ENCODE data around the gene HAUS8. TPM values are rescaled to one million over a fixed set of nuclear protein-coding genes. Genes with fewer than 3 reads are reported as not detected.

Gene HAUS8
- total and polyA plus RNA-seq, 9 of the 15 experiments (the other 6 are each of a cell fraction or from before 2014, with no cell fraction given): 20.5 to 53.2 (median 36.0) TPM

DNA sequence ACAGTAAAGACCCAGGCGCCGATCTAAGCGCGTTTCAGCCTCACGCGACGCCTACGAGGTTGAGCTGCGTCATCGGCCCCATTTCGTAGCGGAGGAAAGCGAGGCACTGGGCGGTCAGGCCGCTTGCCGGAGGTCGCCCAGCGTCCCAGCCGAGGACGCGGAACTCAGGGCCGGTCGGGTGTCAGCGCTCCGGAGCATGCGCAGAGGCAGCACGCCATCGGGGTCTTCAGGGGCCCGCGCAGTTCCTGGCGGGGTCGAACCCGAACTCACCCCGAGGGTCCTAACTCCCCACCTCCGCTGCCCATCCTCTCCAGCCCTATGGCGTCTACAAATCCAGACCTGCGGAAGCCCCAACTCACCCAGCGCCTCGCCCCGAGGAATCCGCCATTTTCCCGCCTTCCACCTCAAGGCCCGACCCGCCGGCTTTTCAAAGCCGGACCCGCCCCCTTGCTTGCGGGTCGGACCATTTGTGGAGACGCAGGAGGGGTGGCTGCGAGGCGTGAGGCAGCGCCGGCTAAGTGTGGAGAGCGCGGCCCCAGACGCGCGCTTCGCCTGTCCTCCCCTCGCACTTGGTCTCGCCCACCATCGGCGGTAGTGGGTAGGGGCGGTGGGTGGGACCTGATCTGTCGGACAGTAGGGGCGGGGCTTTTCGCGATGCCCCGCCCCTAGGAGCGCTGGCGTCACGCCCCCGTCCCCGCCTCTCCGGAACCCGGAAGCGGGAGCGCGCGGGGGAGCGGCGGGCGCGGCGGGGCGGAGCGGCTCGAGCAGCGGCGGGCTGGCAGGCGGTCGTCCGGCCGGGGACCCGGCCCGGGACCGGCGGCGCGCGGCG lies at the start of gene HAUS8, which contains the start of gene MYO9B (continued):
- TF ChIP-seq BRCA1 (IDR thresholded peaks at IDR 0.05) (no peak), BRCA1 (CRISPR knock-in tag; IDR thresholded peaks at IDR 0.05) (no peak), ZNF24 (IDR thresholded peaks at IDR 0.05) (no peak), EHMT2 (IDR thresholded peaks at IDR 0.05) (no peak), BMI1 (IDR thresholded peaks at IDR 0.05; ENCODE audit: low read length) (no peak), NELFE (IDR thresholded peaks at IDR 0.05; ENCODE audit: insufficient read depth, insufficient read length) (no peak), PHF8 (IDR thresholded peaks at IDR 0.05; ENCODE audit: borderline replicate concordance, low read length) (peak; percentile 81; the same call in 1 of the 2 replicates), HNRNPL (IDR thresholded peaks at IDR 0.05; ENCODE audit: low read depth, low read length) (no peak), FOSL1 (tag; conservative IDR thresholded peaks at IDR 0.05) (peak; percentile 48), PHTF2 (CRISPR knock-in tag; IDR thresholded peaks at IDR 0.05) (no peak), ZC3H4 (CRISPR knock-in tag; IDR thresholded peaks at IDR 0.05; ENCODE audit: borderline replicate concordance) (no peak), FOXM1 (IDR thresholded peaks at IDR 0.05; ENCODE audit: low read depth) (peak; percentile 83), FOXM1 (CRISPR knock-in tag; IDR thresholded peaks at IDR 0.05; ENCODE audit: low read depth) (0 out of 2 replicates have a peak, but pooled peaks have one; percentile 46), ZNF239 (CRISPR knock-in tag; IDR thresholded peaks at IDR 0.05) (no peak), ZNF124 (CRISPR knock-in tag; IDR thresholded peaks at IDR 0.05) (no peak), KLF1 (tag; IDR thresholded peaks at IDR 0.05) (peak; percentile 17; the same call in 1 of the 2 replicates), PHB2 (IDR thresholded peaks at IDR 0.05; ENCODE audit: low read depth) (no peak), SMAD4 (CRISPR knock-in tag; conservative IDR thresholded peaks at IDR 0.05) (no peak; the same call in 1 of the 2 replicates)
- TF ChIP-seq, protein P1, sequence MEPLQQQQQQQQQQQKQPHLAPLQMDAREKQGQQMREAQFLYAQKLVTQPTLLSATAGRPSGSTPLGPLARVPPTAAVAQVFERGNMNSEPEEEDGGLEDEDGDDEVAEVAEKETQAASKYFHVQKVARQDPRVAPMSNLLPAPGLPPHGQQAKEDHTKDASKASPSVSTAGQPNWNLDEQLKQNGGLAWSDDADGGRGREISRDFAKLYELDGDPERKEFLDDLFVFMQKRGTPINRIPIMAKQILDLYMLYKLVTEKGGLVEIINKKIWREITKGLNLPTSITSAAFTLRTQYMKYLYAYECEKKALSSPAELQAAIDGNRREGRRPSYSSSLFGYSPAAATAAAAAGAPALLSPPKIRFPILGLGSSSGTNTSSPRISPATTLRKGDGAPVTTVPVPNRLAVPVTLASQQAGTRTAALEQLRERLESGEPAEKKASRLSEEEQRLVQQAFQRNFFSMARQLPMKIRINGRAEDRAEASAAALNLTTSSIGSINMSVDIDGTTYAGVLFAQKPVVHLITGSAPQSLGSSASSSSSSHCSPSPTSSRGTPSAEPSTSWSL (CRISPR knock-in tag; IDR thresholded peaks at IDR 0.05; ENCODE audit: borderline replicate concordance): no peak
- TF ChIP-seq, protein P2, sequence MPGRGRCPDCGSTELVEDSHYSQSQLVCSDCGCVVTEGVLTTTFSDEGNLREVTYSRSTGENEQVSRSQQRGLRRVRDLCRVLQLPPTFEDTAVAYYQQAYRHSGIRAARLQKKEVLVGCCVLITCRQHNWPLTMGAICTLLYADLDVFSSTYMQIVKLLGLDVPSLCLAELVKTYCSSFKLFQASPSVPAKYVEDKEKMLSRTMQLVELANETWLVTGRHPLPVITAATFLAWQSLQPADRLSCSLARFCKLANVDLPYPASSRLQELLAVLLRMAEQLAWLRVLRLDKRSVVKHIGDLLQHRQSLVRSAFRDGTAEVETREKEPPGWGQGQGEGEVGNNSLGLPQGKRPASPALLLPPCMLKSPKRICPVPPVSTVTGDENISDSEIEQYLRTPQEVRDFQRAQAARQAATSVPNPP (IDR thresholded peaks at IDR 0.05; ENCODE audit: borderline replicate concordance, insufficient read depth, insufficient read length): no peak
- TF ChIP-seq, protein P3, sequence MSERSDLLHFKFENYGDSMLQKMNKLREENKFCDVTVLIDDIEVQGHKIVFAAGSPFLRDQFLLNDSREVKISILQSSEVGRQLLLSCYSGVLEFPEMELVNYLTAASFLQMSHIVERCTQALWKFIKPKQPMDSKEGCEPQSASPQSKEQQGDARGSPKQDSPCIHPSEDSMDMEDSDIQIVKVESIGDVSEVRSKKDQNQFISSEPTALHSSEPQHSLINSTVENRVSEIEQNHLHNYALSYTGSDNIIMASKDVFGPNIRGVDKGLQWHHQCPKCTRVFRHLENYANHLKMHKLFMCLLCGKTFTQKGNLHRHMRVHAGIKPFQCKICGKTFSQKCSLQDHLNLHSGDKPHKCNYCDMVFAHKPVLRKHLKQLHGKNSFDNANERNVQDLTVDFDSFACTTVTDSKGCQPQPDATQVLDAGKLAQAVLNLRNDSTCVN (CRISPR knock-in tag; IDR thresholded peaks at IDR 0.05): no peak
- TF ChIP-seq, protein P4, sequence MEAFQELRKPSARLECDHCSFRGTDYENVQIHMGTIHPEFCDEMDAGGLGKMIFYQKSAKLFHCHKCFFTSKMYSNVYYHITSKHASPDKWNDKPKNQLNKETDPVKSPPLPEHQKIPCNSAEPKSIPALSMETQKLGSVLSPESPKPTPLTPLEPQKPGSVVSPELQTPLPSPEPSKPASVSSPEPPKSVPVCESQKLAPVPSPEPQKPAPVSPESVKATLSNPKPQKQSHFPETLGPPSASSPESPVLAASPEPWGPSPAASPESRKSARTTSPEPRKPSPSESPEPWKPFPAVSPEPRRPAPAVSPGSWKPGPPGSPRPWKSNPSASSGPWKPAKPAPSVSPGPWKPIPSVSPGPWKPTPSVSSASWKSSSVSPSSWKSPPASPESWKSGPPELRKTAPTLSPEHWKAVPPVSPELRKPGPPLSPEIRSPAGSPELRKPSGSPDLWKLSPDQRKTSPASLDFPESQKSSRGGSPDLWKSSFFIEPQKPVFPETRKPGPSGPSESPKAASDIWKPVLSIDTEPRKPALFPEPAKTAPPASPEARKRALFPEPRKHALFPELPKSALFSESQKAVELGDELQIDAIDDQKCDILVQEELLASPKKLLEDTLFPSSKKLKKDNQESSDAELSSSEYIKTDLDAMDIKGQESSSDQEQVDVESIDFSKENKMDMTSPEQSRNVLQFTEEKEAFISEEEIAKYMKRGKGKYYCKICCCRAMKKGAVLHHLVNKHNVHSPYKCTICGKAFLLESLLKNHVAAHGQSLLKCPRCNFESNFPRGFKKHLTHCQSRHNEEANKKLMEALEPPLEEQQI (IDR thresholded peaks at IDR 0.05): no peak
